Epithelial cell of esophagus (primary cell): ENCODE measurements around the gene DIDO1.

Experiments used
- DNase-seq: peaks from one replicate; pipeline ENCODE4 v3.0.0; 2010; ENCODE audit warnings: low read depth
- H3K4me3 ChIP-seq: 2 replicates; pipeline ENCODE4 v1.5.1; 2011; ENCODE audit warnings: mild to moderate bottlenecking, low read length, control low read depth
- TF ChIP-seq, protein P1 (sequence below): IDR thresholded peaks from 2 replicates; pipeline ENCODE4 v1.5.1; 2011; ENCODE audit warnings: low read depth, mild to moderate bottlenecking, low read length, control low read depth, inconsistent platforms; ENCODE audit not compliant: insufficient read depth; ENCODE audit errors: missing control alignments

Gene DIDO1

DNA sequence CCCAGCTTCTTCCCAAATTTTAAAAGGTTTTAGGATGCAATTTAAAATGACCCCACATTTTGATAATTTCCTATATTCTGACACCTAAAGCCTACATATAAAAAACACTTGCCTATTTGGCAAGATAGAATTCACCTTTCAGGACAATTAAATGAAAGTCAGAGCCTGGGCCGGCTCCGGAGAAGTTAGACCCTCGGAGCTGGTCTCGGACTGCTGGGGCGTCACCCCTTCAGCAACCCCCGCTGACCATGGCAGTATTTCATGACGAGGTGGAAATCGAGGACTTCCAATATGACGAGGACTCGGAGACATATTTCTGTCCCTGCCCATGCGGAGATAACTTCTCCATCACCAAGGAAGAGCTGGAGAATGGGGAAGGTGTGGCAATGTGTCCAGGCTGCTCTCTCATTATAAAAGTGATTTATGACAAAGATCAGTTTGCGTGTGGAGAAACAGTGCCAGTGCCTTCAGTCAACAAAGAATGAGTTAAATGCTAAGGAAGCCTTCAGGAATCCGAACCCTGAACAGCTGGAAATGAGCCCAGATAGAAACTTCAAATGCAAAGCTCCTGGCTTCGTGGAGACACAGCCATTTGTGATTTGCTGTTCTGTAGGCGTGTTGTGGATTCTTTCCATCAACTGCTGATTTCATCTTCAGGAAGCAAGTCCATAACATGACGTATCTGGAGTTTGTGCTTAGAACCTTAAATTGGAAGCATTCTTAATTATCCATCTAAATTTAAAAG, 80.7 kb downstream of the DIDO1 start:
- TF ChIP-seq, protein P1, sequence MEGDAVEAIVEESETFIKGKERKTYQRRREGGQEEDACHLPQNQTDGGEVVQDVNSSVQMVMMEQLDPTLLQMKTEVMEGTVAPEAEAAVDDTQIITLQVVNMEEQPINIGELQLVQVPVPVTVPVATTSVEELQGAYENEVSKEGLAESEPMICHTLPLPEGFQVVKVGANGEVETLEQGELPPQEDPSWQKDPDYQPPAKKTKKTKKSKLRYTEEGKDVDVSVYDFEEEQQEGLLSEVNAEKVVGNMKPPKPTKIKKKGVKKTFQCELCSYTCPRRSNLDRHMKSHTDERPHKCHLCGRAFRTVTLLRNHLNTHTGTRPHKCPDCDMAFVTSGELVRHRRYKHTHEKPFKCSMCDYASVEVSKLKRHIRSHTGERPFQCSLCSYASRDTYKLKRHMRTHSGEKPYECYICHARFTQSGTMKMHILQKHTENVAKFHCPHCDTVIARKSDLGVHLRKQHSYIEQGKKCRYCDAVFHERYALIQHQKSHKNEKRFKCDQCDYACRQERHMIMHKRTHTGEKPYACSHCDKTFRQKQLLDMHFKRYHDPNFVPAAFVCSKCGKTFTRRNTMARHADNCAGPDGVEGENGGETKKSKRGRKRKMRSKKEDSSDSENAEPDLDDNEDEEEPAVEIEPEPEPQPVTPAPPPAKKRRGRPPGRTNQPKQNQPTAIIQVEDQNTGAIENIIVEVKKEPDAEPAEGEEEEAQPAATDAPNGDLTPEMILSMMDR = no peak
- DNase-seq = no peak
- no peak overlapping the region for H3K4me3 ChIP-seq

DNA sequence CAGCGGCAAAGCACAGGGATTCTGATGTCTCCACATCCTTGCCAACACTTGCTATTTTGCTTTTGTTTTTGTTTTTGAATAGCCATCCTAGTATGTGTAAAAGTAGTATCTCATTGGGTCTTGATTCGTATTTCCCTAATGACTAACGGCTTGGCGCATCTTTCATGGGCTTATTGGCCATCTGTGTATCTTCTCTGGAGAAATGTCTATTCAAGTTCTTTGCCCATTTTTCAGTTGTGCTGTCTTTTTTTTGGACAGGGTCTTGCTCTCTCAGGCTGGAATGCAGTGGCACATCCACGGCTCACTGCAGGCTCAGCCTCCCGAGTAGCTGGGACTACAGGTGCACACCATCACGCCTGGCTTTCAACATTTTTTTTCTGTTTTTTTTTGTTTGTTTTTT, 82.1 kb downstream of the DIDO1 start:
- TF ChIP-seq, protein P1 = no peak
- DNase-seq = no peak
- H3K4me3 ChIP-seq = no peak overlapping the region

DNA sequence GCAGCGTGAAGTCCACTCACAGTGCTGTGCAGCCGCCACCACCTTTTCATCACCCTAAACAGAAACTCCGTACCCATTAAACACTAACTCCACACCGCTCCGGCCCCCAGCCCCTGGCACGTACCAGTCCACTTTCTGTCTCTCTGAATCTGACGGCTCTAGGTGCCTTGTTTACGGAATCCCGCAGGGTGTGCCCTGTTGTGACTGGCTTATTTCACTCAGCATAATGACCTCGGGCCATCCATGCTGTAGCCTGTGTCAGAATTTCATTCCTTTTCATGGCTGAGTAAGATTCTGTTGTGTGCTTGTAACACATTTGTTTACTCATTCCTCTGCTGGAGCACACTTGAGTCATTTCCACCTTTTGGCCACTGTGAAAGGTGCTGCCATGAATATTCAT, 82.6 kb downstream of the DIDO1 start:
- H3K4me3 ChIP-seq = no peak overlapping the region
- TF ChIP-seq, protein P1 = no peak
- DNase-seq = peak; percentile 88

DNA sequence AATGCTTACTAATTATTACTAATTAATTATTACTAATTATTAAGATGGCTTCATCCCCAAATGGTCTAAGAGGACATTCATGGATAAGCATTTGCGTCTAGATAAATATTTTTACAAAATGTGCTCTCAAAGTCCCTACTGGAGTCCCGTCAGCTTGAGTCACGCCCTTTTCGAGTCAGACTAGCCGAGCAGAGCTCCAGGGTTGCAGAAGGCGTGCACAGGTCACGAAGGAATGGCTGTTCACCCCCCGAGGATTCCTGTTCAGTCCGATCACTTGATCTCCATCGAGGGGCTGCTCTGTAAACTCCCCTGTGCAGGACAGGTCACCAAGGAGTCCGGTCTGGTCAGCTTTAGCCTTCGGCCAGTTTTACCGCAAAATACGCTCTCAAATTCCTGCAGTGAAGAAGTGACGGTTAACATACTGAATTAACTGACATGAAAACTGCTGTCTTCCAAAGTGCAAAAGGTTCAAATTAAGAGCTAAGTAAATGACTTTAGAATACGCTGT, 84.5 kb downstream of the DIDO1 start:
- no peak overlapping the region for H3K4me3 ChIP-seq
- DNase-seq = no peak
- TF ChIP-seq, protein P1 = no peak

DNA sequence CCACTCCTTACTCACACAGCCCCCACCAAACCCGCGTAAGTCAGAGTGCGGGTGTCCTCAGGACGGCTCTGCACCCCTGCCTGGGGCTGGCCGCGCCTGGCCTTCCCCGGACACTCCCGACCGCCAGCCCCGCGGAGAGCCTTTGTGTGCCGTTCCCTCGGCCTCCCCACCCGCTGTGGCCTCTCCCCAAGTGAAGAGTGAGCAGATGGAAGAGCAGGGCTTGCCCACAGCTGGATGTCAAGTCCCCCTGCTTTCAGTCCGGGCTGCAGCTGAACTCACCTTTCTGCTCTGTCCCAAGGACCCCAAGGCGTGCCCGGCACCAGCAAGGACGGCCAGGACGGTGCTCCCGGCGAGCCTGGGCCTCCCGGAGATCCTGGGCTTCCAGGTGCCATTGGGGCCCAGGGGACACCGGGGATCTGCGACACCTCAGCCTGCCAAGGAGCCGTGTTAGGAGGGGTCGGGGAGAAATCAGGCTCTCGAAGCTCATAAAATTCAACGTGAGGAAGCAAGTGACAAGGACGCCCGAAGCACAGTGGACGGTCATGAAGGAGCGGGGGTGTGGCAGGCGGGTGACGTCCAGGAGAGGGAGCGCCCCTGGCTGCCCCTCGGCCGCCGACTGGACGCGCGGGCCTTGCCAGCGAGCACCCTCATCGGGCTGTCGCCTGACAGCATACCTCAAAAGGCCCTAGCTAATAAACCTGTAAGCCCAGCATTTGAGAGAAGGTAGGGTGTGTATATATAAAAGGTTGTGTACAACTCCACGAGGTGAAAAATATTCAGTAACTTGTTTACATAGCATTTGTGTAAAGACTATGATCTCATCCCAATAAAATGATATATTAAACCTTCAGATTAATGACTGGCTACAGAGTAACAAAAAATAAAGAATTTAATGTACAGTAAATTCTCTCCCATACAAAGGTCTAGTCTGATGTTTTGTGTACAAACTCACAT, 85.8 kb downstream of the DIDO1 start:
- no peak for DNase-seq
- TF ChIP-seq, protein P1 = no peak
- no peak overlapping the region for H3K4me3 ChIP-seq

DNA sequence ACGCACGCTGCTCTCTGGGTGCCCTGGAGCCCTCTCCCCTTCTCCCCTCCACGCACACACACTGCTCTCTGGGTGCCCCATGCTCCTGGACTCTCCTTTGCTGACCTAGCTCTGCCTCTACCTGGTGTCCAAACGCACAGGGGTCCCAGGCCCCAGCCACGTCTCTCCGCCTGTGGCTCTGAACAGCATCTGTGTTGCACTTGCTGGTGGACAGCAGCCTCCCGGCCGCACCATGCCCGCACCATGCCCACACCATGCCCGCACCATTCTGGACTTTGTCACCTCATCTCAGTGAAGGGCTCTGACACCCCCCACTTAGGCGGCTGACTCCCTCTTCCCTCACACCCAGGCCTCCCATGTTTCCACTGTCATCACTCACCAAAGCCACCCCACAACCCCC, 86.5 kb downstream of the DIDO1 start:
- no peak overlapping the region for H3K4me3 ChIP-seq
- TF ChIP-seq, protein P1 = no peak
- DNase-seq = no peak
